NT2/D1 (cell line): ENCODE results near the gene TMEM183A.

Experiments used
- DNase-seq: peaks from one replicate; pipeline ENCODE4 v3.0.0-alpha.2; 2011; ENCODE audit warnings: low read depth, low spot score
- H3K27me3 ChIP-seq: 2 replicates; pipeline ENCODE4 v1.6.0; 2011; ENCODE audit warnings: mild to moderate bottlenecking; ENCODE audit not compliant: insufficient read length, insufficient read depth
- H3K36me3 ChIP-seq: 2 replicates; pipeline ENCODE4 v1.6.1; 2011; ENCODE audit warnings: mild to moderate bottlenecking, low read length, mixed read lengths; ENCODE audit not compliant: insufficient read depth, insufficient read length
- H3K4me1 ChIP-seq: 2 replicates; pipeline ENCODE4 v1.5.1; 2011; ENCODE audit not compliant: insufficient read depth, insufficient read length
- H3K4me3 ChIP-seq: 2 replicates; pipeline ENCODE4 v1.5.1; 2011; ENCODE audit warnings: low read depth; ENCODE audit not compliant: insufficient read length
- H3K9ac ChIP-seq: 2 replicates; pipeline ENCODE4 v1.6.0; 2011; ENCODE audit warnings: low read depth; ENCODE audit not compliant: insufficient read length
- H3K9me3 ChIP-seq: 2 replicates; pipeline ENCODE4 v1.5.1; 2011; ENCODE audit warnings: mild to moderate bottlenecking, low read length; ENCODE audit not compliant: insufficient read depth
- SUZ12 ChIP-seq: IDR thresholded peaks from 2 replicates; pipeline ENCODE4 v1.6.1; 2011; ENCODE audit not compliant: insufficient read length, insufficient read depth; ENCODE audit errors: extremely low read depth
- YY1 ChIP-seq: IDR thresholded peaks from 2 replicates; pipeline ENCODE4 v1.6.1; 2011; ENCODE audit not compliant: insufficient read length, insufficient read depth
- ZNF274 ChIP-seq: IDR thresholded peaks from 2 replicates; pipeline ENCODE4 v1.6.1; 2011; ENCODE audit warnings: mild to moderate bottlenecking, low read depth, low read length

Gene TMEM183A

DNA sequence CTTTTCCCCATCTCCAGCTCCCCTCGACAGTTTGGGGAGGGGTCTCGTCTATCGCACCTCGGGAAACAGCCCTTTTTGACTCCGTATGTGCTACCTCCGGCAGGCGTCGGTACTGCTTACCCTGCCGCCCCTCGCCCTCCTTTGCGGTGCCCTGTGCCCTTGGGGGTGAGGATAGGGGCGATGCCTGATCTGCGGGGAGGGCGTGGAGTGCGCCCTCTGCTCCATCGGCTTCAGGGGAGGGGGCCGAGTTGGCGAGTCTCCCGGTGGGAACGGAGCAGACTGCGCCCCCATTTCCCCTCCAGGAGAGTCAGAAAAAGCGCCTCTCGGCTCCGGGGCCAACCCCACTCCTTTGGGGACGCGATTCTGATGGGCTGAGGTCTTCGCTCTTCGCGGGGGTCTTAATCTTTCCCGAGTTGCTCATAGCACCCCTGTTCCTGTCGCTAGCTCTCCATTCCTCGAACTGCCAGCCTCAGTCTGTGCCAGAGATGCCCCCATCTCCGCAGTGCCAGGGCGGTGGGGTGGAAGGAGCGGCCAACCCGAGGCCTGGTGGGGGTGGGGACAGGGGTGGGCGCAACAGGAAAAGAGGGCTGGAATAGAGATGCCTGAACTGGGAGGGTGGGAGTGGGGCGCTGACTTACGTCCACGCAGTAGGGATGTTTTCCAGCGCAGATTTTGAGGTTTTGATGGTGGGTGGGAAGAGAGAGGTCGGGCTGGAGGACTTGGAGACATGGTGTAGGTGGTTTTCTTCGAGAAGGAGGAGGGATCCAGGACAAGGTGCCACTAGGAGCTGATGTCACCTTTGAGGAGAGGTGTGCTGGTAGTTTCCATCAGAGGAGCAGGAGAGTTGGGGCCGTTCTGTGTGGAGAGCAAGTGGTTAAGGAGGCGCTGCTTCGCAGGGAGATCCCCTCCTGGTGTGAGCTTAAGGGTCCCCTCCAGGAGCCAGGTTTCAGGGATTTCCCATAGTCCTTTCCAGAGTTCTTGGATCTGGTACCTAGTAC lies 19.8 kb downstream of the TMEM183A start:
- peaks cover 10% of the 10 kb centered on the region for H3K4me1 ChIP-seq
- peaks cover 25% of the 10 kb centered on the region for H3K36me3 ChIP-seq
- DNase-seq, result no peak
- H3K9ac ChIP-seq, result peak overlapping the region; percentile 83
- peak overlapping the region; percentile 73 for H3K4me3 ChIP-seq
- H3K9me3 ChIP-seq, result no peaks in the 10 kb centered on the region
- TF ChIP-seq YY1 (no peak), SUZ12 (no peak), ZNF274 (no peak)
- peaks cover 28% of the 10 kb centered on the region for H3K27me3 ChIP-seq

- no peak for DNase-seq
- Histone ChIP-seq H3K27me3 (peaks cover 28% of the 10 kb centered on the region), H3K4me3 (no peak overlapping the region), H3K9ac (no peak overlapping the region), H3K9me3 (no peaks in the 10 kb centered on the region), H3K4me1 (peaks cover 10% of the 10 kb centered on the region), H3K36me3 (peaks cover 19% of the 10 kb centered on the region)
- no peak for TF ChIP-seq SUZ12
- no peak for TF ChIP-seq YY1
- no peak for TF ChIP-seq ZNF274
Observed at GRCh38 chr1:203028067-203028783, 21.1 kb downstream of the TMEM183A start.

GRCh38 chr1:203028784-203029553 lies 21.8 kb downstream of the TMEM183A start:
- Histone ChIP-seq H3K4me3 (no peak overlapping the region), H3K36me3 (peaks cover 12% of the 10 kb centered on the region), H3K9me3 (no peaks in the 10 kb centered on the region), H3K27me3 (peaks cover 28% of the 10 kb centered on the region), H3K4me1 (peaks cover 10% of the 10 kb centered on the region), H3K9ac (no peak overlapping the region)
- DNase-seq, result no peak
- TF ChIP-seq ZNF274 (no peak), SUZ12 (no peak), YY1 (no peak)

DNA sequence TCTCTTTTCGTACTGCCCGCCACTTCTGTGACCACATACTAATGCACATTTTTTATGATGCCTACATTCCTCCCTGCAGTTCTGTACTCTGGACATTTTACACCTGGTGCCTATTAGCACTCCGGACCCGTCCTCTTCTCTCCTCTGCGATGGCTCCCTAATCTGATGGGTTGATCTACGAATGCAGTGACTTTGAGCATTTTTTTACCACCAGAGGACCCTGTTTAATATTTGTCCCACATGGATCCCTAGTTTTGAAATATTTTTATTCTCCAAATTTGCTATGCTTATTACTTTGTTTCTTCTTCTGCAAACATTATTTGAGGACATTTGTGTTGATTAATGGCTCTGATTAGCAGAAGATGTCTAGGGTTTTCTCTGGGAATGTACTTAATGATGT lies 24.3 kb downstream of the TMEM183A start:
- no peak for TF ChIP-seq SUZ12
- no peak for TF ChIP-seq YY1
- TF ChIP-seq ZNF274, result no peak
- DNase-seq, result no peak
- peaks cover 27% of the 10 kb centered on the region for H3K27me3 ChIP-seq

DNA sequence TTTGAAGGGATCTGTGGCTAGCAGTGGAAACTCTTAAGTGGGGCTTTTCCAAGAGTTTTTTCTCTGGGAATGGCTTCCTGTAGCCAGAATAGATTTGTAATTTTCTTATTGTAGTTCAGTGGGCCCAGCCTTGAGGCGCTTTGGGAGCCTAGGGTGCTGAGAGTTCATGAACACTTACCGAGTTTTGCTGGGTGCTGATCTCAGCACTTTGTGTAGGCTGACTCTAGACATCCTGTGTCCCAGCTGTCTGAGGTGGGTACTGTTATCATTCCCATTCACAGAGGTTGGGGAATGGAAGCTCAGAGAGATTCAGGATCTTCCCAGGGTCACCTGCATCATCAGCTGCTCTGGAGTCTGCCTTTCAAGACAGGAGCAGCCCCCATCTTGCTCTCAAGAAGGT lies 26.1 kb downstream of the TMEM183A start:
- no peak for DNase-seq
- TF ChIP-seq ZNF274 (no peak), YY1 (no peak), SUZ12 (no peak)

More for the DNA sequence above, 24.3 kb downstream of the TMEM183A start:
- H3K4me1 ChIP-seq, result peaks cover 25% of the 10 kb centered on the region
- no peaks in the 10 kb centered on the region for H3K9me3 ChIP-seq
- H3K36me3 ChIP-seq, result no peaks in the 10 kb centered on the region
- no peak overlapping the region for H3K4me3 ChIP-seq
- H3K9ac ChIP-seq, result no peak overlapping the region

GRCh38 chr1:203033917-203034316 lies 26.7 kb downstream of the TMEM183A start:
- Histone ChIP-seq H3K4me3 (no peak overlapping the region), H3K27me3 (peaks cover 3% of the 10 kb centered on the region), H3K9ac (no peak overlapping the region), H3K36me3 (no peaks in the 10 kb centered on the region), H3K4me1 (peaks cover 25% of the 10 kb centered on the region), H3K9me3 (no peaks in the 10 kb centered on the region)
- no peak for DNase-seq
- TF ChIP-seq SUZ12, result no peak
- no peak for TF ChIP-seq ZNF274
- TF ChIP-seq YY1, result no peak

More for the DNA sequence above, 26.1 kb downstream of the TMEM183A start:
- Histone ChIP-seq H3K4me1 (peaks cover 26% of the 10 kb centered on the region), H3K9me3 (no peaks in the 10 kb centered on the region), H3K36me3 (no peaks in the 10 kb centered on the region), H3K9ac (no peak overlapping the region), H3K4me3 (no peak overlapping the region), H3K27me3 (peaks cover 9% of the 10 kb centered on the region)

DNA sequence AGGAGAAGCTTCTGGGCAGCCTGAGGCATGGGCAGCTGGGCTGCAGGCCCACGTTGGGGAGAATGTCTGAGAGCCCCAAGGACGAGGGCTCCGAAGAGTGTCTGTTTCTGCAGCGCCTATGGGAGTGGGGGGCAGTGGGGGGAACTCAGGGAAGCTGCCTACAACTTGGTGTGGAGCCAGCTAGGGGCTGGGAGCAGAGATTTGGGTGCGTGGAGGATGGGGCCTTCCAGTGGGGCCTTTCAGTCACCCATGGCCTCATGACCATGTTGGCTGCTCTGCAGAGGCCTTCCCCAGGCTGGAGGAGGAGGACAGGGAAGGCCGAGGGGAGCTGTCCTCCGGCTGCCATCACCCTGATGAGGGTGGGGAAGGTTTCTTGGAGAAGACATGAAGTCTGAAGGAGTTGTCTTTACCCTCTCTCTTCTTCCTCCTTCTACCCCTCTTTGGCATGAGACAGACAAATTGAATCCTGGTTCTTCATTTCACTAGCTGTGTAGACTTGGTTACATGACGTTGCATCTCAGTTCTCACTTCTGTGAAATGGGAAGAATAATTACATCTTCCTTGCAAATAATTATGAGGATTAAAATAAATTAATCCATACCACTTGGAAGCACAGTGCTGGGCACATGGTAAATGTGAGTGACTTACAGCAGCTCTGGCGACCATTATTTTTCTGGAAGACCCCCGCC lies 27.4 kb downstream of the TMEM183A start:
- H3K27me3 ChIP-seq, result no peaks in the 10 kb centered on the region
- TF ChIP-seq SUZ12 (no peak), ZNF274 (no peak), YY1 (no peak)
- H3K4me3 ChIP-seq, result no peak overlapping the region
- no peak for DNase-seq
- no peaks in the 10 kb centered on the region for H3K36me3 ChIP-seq
- H3K9me3 ChIP-seq, result no peaks in the 10 kb centered on the region
- no peak overlapping the region for H3K9ac ChIP-seq
- peaks cover 27% of the 10 kb centered on the region for H3K4me1 ChIP-seq
